ENCODE measurements around the gene FAM117A. TPM values are rescaled to one million over a fixed set of nuclear protein-coding genes. Genes with fewer than 3 reads are reported as not detected.

The FAM117A gene
- polyA plus RNA-seq, 2 of the 4 experiments (the other 2 are of a cell fraction): 1.8 TPM

DNA sequence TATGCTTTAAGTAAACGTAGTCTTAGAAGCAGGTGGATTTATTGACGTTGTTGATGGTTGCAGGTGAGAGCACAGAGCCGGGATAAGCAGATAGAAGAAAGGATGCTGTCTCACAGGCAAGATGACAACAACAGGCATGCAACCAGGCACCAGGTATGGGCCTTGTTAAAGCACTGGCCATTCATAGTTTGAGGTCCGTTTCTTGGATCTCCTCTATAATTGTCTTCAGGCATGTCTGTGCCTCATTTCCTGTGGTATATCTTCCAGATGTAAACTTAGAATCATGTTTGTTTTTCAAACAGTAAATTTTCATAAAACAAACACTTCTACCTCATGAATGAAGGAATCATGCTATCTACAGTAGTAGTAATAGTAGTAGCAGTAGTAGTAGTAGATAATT lies 45.1 kb upstream of the FAM117A start:
- Histone ChIP-seq H3K4me3 (no peak overlapping the region), H3K9me3 (no peaks in the 10 kb centered on the region), H3K4me1 (no peaks in the 10 kb centered on the region), H3K27ac (no peak overlapping the region), H3K4me2 (no peak overlapping the region)
- POLR2A ChIA-PET: no interaction called here
- no peak for DNase-seq (ENCODE audit: low read depth in 1 of 2, low spot score in 1 of 2)
- CTCF ChIA-PET: interaction anchor here (1.0 to 1.5 kb wide), 4 partner anchors 11 to 189 kb away, joined by 3 to 5 read pairs (median 3); no protein-coding TSS in a partner anchor
- ATAC-seq: no peak
- FAIRE-seq: no peak
- TF ChIP-seq TP53 (CRISPR knock-in tag; IDR thresholded peaks at IDR 0.05): no peak
- no peak for TF ChIP-seq HOXB13 (CRISPR knock-in tag; IDR thresholded peaks at IDR 0.05; ENCODE audit: low read depth)
- 81% methylated on average over 4 of the region's 4 CpGs for WGBS (ENCODE audit: missing lambda C conversion rate)

DNA sequence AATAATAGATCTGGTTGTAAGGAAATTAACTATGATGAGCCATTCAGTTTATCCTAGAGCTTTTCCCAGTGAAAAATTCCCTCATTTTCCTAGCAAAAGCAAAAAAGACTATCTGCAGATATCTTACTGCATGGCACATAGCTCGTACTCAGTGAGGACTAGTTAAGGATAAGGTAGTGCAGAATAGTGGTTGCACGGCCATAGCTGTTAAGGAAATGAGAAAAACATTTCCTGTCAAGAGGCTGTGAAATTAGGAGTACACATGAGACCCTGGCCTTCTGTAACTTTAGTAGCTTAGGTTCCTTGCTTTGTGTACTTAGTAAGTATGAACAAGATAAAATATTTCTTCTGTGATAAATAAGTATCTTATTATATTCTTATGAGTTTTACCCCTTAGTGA lies 34.8 kb upstream of the FAM117A start:
- Histone ChIP-seq H3K27ac (no peak overlapping the region), H3K4me3 (no peak overlapping the region), H3K9me3 (no peaks in the 10 kb centered on the region), H3K4me2 (no peak overlapping the region), H3K4me1 (no peaks in the 10 kb centered on the region)
- ChIA-PET CTCF (interaction anchor here (0.7 to 2.3 kb wide), 4 partner anchors 10 to 243 kb away, joined by 3 to 10 read pairs (median 7); no protein-coding TSS in a partner anchor), POLR2A (interaction anchor here (0.8 to 1.8 kb wide), 2 partner anchors 8 to 10 kb away, joined by 3 to 10 read pairs; partner anchors contain the start of gene KAT7)
- FAIRE-seq (no peak), ATAC-seq (no peak), DNase-seq (ENCODE audit: low read depth in 1 of 2, low spot score in 1 of 2) (no peak)
- 88% methylated on average over 2 of the region's 2 CpGs for WGBS (ENCODE audit: missing lambda C conversion rate)
- no peak for TF ChIP-seq FOXS1 (CRISPR knock-in tag; IDR thresholded peaks at IDR 0.05)
- TF ChIP-seq, protein P1, sequence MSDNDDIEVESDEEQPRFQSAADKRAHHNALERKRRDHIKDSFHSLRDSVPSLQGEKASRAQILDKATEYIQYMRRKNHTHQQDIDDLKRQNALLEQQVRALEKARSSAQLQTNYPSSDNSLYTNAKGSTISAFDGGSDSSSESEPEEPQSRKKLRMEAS (IDR thresholded peaks at IDR 0.05): no peak
- no peak for TF ChIP-seq ESRRA (IDR thresholded peaks at IDR 0.05; ENCODE audit: borderline replicate concordance, low read length)
- TF ChIP-seq PHF8 (IDR thresholded peaks at IDR 0.05; ENCODE audit: borderline replicate concordance, low read depth): no peak
- TF ChIP-seq, protein P2, sequence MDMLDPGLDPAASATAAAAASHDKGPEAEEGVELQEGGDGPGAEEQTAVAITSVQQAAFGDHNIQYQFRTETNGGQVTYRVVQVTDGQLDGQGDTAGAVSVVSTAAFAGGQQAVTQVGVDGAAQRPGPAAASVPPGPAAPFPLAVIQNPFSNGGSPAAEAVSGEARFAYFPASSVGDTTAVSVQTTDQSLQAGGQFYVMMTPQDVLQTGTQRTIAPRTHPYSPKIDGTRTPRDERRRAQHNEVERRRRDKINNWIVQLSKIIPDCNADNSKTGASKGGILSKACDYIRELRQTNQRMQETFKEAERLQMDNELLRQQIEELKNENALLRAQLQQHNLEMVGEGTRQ (IDR thresholded peaks at IDR 0.05): no peak

DNA sequence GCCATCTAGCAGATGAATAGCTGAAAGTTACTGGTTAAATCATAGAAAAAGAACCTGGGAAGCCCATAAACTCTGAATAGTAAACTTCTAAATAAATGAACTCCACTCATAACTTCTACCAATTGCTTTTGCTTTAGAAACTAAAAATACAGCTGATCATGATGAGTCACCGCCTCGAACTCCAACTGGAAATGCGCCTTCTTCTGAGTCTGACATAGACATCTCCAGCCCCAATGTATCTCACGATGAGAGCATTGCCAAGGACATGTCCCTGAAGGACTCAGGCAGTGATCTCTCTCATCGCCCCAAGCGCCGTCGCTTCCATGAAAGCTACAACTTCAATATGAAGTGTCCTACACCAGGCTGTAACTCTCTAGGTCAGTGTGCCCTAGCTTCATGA lies 34.3 kb upstream of the FAM117A start:
- no peaks in the 10 kb centered on the region for H3K9me3 ChIP-seq
- ChIA-PET CTCF (interaction anchor here (0.6 to 2.3 kb wide), 9 partner anchors 11 to 242 kb away, joined by 3 to 10 read pairs (median 3); no protein-coding TSS in a partner anchor), POLR2A (interaction anchor here (0.8 to 1.8 kb wide), 2 partner anchors 9 kb away, joined by 3 to 10 read pairs; partner anchors contain the start of gene KAT7)
- DNase-seq (ENCODE audit: low read depth in 1 of 2, low spot score in 1 of 2) (no peak), ATAC-seq (no peak), FAIRE-seq (no peak)
- TF ChIP-seq, protein P3, sequence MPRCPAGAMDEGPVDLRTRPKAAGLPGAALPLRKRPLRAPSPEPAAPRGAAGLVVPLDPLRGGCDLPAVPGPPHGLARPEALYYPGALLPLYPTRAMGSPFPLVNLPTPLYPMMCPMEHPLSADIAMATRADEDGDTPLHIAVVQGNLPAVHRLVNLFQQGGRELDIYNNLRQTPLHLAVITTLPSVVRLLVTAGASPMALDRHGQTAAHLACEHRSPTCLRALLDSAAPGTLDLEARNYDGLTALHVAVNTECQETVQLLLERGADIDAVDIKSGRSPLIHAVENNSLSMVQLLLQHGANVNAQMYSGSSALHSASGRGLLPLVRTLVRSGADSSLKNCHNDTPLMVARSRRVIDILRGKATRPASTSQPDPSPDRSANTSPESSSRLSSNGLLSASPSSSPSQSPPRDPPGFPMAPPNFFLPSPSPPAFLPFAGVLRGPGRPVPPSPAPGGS (IDR thresholded peaks at IDR 0.05): no peak
- no peak for TF ChIP-seq TP53 (CRISPR knock-in tag; IDR thresholded peaks at IDR 0.05)
- no peak for TF ChIP-seq PHF8 (IDR thresholded peaks at IDR 0.05; ENCODE audit: borderline replicate concordance, low read depth)
- no peak for TF ChIP-seq FOSL2 (IDR thresholded peaks at IDR 0.05)
- peak; percentile 60 for TF ChIP-seq FOSL2 (CRISPR knock-in tag; IDR thresholded peaks at IDR 0.05)
- H3K4me1 ChIP-seq: no peaks in the 10 kb centered on the region
- no peak overlapping the region for H3K27ac ChIP-seq
- no peak overlapping the region for H3K4me2 ChIP-seq
- no peak overlapping the region for H3K4me3 ChIP-seq
- WGBS (ENCODE audit: missing lambda C conversion rate): 92% methylated on average over 8 of the region's 8 CpGs

DNA sequence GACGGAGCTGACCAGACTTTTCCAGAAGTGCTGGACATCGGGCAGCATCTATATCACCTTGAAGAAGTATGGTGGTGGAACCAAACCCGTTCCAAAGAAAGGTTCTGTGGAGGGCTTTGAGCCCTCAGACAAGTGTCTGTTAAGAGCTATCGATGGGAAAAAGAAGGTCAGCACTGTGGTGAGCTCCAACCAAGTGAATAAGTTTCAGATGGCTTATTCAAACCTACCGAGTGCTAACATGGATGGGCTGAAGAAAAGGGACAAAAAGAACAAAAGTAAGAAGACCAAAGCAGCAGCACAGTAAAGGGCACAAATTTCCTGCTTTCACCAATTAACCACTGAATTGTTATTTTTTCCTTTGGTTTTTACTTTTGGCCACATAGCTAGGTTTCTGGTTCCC lies 31.4 kb upstream of the FAM117A start:
- H3K4me1 ChIP-seq: no peaks in the 10 kb centered on the region; the same call in 2 of the 3 replicates
- CTCF ChIA-PET: interaction anchor here (1.2 to 1.8 kb wide), 4 partner anchors 13 to 202 kb away, joined by 3 to 6 read pairs (median 3); no protein-coding TSS in a partner anchor
- WGBS (ENCODE audit: missing lambda C conversion rate): 95% methylated on average over 5 of the region's 5 CpGs
- H3K27ac ChIP-seq: no peak overlapping the region
- no peaks in the 10 kb centered on the region for H3K9me3 ChIP-seq
- DNase-seq (ENCODE audit: low read depth in 1 of 2, low spot score in 1 of 2) (no peak), ATAC-seq (no peak), FAIRE-seq (no peak)
- TF ChIP-seq ESRRA (IDR thresholded peaks at IDR 0.05; ENCODE audit: borderline replicate concordance, low read length) (no peak), ZNF302 (CRISPR knock-in tag; IDR thresholded peaks at IDR 0.05) (no peak), MAFK (IDR thresholded peaks at IDR 0.05; ENCODE audit: partially characterized antibody) (no peak)
- TF ChIP-seq, protein P4, sequence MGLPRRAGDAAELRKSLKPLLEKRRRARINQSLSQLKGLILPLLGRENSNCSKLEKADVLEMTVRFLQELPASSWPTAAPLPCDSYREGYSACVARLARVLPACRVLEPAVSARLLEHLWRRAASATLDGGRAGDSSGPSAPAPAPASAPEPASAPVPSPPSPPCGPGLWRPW (IDR thresholded peaks at IDR 0.05): no peak
- TF ChIP-seq, protein P1 (IDR thresholded peaks at IDR 0.05): no peak
- POLR2A ChIA-PET: interaction anchor here (0.6 kb wide), 1 partner anchor 17 kb away, joined by 7 read pairs; no protein-coding TSS in a partner anchor
- H3K4me2 ChIP-seq: no peak overlapping the region
- no peak overlapping the region for H3K4me3 ChIP-seq
